NB4 (cell line): Measurements from ENCODE around the gene SMURF1.

Experiments used
- DNase-seq: peaks from one replicate; pipeline ENCODE4 v3.0.0; 2010; ENCODE audit warnings: low read depth
- H3K4me3 ChIP-seq: one replicate; pipeline ENCODE4 v1.5.1; 2011; ENCODE audit warnings: mild to moderate bottlenecking, low read depth, low read length, moderate library complexity
- MAX ChIP-seq: IDR thresholded peaks from 2 replicates; pipeline ENCODE4 v1.6.1; 2011; ENCODE audit warnings: low read depth, low read length
- MYC ChIP-seq: IDR thresholded peaks from 2 replicates; pipeline ENCODE4 v1.6.1; 2011; ENCODE audit warnings: low read depth, low read length
- POLR2A ChIP-seq: IDR thresholded peaks from 2 replicates; pipeline ENCODE4 v1.6.1; 2011; ENCODE audit warnings: mild to moderate bottlenecking; ENCODE audit not compliant: insufficient read length; ENCODE audit errors: extremely low read depth
- TF ChIP-seq, protein P1 (sequence below): IDR thresholded peaks from one replicate; pipeline ENCODE4 v1.5.1; 2012; ENCODE audit warnings: low read depth, low read length

Gene SMURF1

GRCh38 chr7:99008181-99008631 lies 135.7 kb downstream of the SMURF1 start:
- no peak overlapping the region for H3K4me3 ChIP-seq
- no peak for TF ChIP-seq MYC
- TF ChIP-seq, protein P1, sequence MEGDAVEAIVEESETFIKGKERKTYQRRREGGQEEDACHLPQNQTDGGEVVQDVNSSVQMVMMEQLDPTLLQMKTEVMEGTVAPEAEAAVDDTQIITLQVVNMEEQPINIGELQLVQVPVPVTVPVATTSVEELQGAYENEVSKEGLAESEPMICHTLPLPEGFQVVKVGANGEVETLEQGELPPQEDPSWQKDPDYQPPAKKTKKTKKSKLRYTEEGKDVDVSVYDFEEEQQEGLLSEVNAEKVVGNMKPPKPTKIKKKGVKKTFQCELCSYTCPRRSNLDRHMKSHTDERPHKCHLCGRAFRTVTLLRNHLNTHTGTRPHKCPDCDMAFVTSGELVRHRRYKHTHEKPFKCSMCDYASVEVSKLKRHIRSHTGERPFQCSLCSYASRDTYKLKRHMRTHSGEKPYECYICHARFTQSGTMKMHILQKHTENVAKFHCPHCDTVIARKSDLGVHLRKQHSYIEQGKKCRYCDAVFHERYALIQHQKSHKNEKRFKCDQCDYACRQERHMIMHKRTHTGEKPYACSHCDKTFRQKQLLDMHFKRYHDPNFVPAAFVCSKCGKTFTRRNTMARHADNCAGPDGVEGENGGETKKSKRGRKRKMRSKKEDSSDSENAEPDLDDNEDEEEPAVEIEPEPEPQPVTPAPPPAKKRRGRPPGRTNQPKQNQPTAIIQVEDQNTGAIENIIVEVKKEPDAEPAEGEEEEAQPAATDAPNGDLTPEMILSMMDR, result no peak
- no peak for TF ChIP-seq POLR2A
- no peak for TF ChIP-seq MAX
- DNase-seq, result no peak

DNA sequence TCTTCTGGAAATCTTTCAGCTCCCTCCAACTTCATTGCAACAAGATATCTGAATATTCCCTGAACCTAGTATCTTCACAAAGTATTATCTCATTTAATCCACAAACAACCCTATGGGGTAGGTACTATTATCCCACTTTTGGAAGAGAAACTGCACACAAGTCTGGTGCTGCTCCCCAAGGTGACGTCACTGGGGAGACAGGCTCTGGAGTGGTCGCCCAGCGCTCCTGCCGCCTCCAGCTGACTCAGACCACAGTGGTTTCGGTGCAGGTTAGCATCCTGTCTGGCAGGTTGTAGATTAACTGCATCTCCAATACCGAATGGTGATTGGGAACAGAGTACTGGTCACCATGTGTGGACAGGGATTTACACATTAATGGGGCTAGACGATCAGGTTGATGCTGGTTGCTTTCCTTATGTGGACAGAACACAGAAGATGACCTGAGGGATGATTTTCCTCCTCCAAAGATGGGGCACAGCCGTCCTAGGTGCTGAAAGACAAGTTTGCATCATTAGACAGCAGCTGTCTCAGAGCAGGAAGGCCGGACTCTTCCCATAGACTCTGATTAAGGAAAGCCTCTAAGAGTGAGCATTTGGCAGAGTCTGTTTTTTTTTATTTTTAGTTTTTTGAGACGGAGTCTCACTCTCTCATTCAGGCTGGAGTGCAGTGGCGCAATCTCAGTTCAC lies 137.0 kb downstream of the SMURF1 start:
- H3K4me3 ChIP-seq, result no peak overlapping the region
- TF ChIP-seq, protein P1, result no peak
- TF ChIP-seq MYC, result no peak
- TF ChIP-seq POLR2A, result no peak
- no peak for TF ChIP-seq MAX
- DNase-seq, result no peak

GRCh38 chr7:99005776-99006175 lies 138.1 kb downstream of the SMURF1 start:
- no peak for DNase-seq
- TF ChIP-seq POLR2A (no peak), MAX (no peak), MYC (no peak)
- TF ChIP-seq, protein P1, result no peak
- H3K4me3 ChIP-seq, result no peak overlapping the region

DNA sequence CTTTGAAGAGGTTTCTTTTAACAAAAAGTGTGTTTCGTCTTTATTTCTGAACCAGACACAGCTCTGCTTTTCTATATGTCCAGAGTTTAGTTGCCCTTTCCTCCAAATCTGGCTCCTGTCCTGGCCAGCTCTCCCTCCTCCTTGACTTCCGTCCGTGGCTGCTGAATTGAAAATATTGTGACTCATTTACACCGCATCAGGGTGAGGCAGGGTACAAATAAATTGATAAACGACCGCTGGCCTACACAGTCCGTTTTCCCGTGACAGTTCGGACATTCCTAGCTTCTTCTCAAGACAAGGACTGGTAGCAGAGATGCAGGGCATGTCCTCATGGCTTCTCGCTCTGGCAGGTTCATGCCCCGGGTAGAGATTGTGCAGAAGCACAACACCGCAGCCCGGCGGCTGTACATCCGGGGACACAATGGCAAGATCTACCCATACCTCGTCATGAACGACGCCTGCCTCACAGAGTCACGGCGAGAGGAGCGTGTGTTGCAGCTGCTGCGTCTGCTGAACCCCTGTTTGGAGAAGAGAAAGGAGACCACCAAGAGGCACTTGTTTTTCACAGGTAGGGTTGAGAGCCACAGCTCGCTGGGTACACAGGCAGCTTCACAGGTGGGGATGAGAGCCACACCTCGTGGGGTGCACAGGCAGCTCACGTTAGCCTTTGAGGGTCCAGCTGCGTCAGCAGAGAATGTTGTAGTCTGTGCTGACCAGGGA lies 139.0 kb downstream of the SMURF1 start:
- no peak for DNase-seq
- H3K4me3 ChIP-seq, result no peak overlapping the region
- TF ChIP-seq, protein P1, result no peak

GRCh38 chr7:99004216-99004615 lies 139.7 kb downstream of the SMURF1 start:
- DNase-seq, result no peak
- no peak overlapping the region for H3K4me3 ChIP-seq
- TF ChIP-seq MYC (no peak), POLR2A (no peak), MAX (no peak)
- TF ChIP-seq, protein P1, result no peak
